ENCODE data around the gene KANK2.
A peak's percentile ranks its signal among the peaks of the same experiment; 100 is the strongest.

Gene KANK2

DNA sequence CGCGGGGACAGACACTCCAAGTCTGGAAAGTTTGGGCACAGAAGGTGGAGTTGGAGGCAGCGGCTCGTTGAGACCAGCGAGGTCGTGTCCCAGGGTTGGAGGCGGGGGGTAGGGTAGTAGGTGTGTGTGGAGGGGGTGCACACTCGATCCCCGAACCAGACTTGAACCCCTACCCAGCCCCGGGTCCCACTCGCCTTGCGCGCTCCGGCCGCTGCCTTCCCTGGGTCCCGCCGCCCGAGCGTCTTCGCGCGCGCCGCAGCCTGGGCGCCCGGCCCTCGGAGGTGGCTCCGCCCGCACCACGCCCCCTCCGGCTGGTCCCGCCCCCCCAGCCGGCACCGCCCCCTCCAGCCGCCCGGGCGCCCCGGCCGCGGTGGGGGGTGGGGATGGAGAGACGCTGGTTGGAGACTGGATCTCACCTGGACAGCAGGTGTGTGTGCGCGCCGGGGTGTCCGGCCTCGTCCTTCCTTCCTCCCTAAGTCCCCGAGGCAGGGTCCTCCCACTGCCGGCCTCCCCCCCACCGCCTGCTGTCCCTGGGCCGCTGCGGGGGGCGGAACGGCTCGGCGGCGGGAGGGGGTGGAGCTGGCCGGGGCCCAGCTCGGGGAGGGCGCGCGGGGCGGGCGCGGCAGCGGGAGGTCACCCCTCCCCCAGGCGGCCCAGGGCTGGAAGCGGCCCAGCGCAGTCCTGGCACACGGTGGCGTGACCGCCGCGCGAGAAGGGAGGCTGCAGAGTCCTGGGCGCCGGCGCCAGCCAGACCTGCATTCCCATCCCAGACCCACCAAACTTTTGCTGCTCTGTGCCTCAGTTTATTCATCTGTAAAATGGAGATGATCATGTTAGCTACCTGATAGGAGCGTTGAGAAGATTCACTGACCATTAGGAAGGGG lies at the start of gene KANK2:
Gene KANK2, minus strand, starts transcription at position 255 of the 884 bp plus-strand sequence. CDS start 3,034 bp downstream, outside the sequence.
- DNase-seq, result peak; percentile 70

DNA sequence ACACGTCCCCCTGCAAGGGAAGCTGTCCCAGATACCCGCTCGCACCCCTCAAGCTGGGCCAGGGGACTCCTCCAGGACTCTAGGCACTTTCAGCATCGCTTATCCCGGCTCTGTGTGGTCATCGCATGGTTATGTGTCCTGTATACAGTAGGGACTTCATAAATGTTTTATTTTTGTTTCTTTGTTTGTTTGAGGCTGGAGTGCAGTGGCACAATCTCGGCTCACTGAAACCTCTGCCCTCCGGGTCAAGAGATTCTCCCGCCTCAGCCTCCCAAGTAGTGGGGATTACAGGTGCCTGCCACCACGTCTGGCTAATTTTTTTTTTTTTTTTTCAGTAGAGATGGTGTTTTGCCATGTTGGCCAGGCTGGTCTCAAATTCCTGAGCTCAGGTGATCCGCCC lies 49.6 kb upstream of the KANK2 start:
- DNase-seq, result no peak

DNA sequence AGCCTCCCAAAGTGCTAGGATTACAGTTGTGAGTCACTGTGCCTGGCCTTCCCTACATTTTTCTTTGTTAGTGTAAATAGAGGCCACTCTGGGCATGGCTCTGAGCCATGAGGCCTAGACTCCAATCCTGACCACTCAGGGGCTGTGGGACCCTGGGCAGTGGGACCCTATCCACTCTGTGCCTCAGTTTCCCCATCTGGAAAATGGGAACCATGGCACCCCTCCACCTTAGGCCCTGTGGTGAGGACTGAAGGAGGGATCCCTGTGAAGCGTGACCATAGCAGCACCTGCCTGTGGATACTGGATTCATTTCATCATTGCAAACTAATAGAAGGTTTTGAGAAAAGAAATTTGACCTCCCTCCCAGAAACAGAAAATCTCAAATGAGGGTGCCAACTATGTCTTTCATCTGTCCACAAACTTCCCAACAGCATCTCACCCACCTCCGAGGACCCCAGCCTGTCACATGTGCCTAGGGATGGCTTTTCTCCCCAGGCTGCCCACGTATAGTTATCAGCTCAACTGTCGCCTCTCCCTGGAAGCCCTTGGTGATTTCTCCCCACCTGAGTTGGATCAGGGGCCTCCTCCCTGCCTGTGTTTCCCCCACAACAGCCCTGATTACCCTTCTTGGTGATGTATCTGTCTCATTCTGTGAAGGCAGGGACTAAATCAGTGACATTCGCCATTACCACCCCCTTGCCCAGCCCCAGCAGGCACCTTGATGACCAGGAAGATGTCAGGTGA lies 47.7 kb upstream of the KANK2 start:
- no peak for DNase-seq

DNA sequence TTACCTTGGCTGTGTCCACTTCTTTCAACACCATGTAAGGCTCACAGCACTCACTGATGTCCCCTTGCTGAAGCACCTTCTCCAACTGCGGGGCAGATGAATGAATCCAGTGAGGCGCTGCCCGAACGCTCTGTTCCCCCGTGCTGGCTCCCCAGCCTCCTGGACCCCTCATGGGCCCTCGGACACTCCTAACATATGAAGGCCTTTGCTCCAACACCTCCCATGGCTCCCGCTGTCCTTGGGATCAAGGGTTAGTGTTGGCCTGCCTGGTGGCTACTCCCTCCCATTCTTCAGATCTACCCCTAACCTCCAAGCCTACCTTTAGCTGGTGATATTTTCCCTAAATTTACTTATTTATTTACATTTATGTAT lies 46.4 kb upstream of the KANK2 start:
- DNase-seq, result no peak

DNA sequence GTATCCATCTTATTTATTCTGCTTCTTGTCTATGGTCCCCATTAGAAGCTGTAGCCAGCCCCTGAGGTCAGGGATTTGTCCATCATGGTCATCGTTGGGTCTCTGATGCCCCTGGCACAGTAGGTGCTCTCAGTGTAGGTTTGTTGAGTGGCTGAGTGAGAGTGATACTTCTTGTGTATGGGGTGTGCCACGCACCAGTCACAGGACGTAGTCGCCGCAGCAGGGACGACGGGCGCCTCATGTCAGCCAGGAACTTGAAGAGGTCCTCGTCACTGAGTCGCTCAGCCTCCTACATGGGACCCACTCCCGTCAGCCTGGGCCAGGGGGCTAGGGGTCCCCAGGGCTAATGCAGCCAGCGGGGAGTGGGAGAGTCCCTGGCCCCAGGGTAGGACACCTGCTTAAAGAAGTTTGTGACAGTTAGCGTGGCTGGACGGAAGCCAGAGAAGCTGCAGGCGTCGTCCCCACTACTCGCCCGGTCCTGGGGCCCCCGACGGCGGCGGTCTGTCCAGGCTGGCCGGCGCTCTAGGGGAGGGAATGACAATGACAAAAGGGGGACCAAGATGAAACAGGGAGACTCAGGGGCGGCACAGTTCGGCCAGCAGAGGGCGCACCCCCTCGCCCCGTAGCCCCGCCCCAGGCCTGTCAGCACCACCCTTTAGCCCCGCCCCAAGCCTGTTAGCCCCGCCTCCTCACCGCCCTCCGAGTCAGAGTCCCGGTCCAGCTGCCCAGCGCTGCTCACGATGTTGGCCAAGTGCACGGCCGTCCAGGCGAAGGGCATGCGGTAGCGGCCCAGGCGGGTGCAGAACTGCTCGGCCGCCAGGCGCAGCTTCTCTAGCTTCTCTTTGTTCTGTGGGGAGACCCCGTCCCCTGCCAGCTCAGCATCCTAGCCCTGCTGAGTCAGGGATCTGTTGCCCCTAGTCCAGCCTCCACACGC lies 45.8 kb upstream of the KANK2 start:
- peak; percentile 84 for DNase-seq

DNA sequence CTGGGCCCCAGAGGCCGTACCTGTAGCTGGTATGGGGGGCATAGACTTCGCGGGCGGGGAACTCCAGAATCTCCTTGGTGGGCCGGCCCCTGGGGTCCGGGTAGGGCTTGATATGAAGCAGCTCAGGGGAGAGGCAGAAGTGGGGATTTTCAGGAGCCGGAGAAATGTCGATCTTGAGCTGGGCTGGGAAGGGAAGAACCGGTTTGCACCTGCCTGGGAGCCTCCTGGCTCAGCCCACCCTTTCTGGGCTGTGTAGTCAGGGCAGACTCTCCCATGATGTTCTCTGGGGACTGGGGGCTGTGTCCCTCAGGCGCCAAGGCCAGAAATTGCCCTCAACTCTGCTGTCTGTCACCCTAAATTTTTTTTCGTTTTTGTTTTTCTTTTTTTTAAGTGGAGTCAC lies 44.7 kb upstream of the KANK2 start:
- no peak for DNase-seq

DNA sequence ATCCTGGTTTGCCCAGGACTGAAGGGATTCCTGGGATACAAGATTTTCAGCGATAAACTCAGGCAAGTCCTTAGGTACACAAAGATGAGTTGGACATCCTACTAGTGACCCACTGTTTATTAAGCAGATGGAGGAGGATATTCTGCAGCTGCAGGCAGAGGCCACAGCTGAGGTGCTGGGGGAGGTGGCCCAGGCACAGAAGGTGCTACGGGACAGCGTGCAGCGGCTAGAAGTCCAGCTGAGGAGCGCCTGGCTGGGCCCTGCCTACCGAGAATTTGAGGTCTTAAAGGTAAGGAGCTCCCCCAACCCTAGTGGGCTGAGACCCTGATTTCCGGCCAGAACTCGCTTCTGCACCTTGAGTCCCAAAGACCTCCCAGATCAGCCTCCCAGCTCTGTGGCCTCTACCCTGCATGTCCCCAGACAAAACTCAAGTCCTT lies 42.7 kb upstream of the KANK2 start:
- DNase-seq, result no peak

DNA sequence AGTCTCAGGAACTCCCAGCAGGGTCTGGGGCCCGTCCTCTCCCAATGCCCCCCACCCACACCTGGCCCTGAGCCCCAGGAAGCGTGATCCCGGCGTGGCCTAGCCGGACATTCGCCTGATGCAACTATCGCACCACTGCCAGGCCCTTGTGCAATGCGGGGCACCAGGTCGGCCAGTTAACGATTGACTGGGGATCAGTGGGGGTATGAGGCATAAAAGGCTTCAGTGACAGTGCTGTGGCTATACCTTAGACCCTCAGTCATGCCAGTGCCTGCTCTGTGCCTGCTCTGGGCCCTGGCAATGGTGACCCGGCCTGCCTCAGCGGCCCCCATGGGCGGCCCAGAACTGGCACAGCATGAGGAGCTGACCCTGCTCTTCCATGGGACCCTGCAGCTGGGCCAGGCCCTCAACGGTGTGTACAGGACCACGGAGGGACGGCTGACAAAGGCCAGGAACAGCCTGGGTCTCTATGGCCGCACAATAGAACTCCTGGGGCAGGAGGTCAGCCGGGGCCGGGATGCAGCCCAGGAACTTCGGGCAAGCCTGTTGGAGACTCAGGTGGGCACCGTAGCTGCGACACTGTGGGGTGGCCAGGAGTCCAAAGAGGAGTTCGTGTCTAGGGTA lies 42.1 kb upstream of the KANK2 start, which contains the start of gene ANGPTL8:
Gene ANGPTL8, plus strand, starts transcription at position 243 of the 624 bp plus-strand sequence. Its CDS starts 19 bp downstream, at position 262.
- no peak for DNase-seq

DNA sequence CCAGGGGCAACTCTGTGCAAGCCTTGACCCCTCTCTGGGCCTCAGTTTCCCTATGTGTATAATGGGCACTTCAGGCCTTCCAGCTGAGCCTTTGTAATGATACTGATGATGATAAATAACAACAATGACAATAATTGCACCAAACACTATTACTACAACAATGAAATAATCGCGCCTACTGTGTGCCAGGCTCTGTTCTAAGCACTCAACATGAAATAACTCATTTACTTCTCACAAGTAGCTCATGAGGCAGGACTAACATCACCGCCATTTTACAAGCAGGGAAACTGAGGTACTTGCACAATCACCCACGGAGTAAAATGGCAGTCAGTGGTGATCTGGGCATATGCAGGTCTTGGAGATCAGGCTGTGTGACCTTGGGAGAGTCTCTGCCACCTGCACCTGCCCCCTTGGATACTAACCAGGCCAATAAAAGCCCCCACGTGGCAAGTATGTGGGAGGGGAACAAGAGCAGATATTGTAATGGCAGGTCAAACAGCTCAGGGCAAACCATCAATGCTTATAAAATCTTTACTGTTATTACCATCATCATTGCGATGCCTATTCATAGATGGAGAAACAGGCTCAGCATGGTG lies 41.5 kb upstream of the KANK2 start:
- DNase-seq, result no peak

DNA sequence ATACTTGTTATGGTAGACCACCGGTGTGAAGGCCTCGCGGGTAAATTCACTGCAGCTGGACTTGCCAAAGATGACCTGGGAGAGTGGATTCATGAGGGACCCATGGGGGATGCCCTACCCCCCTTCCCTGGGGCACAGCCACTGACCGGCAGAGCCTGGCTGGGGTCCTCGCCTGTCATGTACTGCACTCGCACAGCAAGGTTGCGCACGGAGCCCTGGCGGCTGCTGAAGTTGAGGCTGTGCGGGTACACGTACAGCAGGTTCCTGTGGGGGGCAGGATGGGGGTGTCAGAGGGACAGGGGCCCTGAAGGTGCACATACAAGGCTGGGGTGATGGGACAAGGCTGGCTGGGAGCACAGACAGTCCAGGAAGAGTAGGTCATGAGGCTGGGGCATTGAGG lies 40.7 kb upstream of the KANK2 start:
- DNase-seq, result no peak

DNA sequence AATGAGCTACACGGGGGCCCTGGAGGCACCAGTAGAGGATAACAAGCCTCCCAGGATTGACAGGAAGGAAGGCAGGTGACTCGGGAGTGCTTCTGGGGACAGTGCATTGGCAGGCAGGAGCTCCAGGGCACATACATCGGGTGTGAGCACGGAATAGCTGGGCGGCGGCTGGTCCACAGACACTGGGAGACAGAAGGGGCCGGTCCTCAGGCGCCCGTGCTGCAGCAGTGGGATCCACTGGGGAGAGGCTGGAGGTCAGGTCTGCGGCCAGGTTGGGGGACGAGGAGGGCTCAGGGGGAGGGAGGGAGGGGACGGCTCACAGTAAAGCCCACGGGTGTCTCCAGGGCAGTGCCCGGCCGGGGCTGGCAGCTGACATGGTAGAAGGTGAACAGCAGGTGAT lies 40.0 kb upstream of the KANK2 start:
- no peak for DNase-seq

DNA sequence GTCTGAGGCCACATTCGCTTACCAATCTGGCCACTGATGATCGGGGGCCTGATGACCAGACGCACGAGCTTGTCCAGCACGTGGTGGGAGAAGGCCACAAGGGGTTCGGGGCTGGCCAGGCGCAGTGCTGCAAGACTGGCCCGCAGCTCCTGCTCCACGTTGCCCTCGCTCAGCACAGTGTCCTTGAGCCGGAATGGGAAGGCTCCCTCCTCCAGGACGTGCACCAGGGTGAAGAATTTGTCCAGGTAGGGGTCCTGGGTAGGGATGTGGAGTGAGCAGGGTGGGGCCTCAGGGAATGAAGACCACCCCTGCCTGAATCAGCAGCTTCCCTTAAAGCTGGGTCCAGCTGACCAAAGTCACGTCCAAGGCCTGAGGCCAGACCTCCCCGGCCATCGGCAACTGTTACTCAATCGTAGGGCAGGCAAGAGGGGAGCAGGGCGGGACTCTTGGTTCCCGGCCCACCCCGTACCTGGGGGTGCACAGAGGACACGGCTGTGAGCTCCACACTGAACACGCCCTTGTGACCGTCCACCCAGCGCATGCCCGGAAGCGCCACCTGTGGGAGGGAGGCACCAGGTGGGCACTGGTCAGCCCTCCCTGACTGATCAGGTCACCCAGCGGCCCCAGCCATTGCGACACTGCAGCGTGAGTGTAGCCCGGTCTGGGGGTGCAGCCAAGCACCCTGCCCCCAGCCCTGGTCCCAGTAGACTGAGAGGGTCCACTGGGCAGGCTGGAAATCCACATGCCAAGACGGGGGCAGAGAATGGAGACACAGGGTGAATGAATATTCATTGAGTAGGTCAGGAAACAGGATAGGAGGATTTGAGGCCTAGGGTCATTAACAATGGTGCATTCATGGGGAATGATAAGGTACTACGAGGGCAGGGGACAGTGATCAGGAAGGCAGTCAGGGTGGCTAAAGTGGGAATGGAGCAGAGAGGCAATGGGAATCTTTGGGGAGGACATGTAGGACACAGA lies 39.3 kb upstream of the KANK2 start:
- DNase-seq, result no peak

DNA sequence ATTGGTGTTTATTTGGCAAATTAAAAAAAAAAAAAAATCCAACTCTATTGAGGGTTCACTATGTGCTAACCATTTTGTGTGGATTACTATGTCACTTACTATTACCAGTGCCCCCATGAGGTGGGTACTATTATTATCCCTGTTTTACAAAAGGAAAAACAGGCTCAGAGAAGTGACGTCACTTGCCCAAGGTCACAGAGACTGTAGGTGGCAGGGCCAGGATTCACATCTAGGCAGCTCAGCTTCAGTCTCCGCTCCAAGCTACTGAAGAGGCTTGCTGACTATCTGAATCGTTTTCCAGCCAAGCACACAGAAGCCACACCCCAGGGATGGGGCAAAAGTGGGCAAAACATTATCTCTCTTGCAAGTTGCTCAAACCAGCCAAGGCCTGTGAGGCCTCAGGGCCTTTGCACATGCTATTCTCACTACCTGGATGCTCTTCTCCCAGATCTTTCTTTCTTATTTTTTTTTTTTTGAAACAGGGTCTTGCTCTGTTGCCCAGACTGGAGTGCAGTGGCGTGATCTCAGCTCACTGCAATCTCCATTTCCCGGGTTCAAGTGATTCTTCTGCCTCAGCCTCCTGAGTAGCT lies 37.2 kb upstream of the KANK2 start:
- no peak for DNase-seq

DNA sequence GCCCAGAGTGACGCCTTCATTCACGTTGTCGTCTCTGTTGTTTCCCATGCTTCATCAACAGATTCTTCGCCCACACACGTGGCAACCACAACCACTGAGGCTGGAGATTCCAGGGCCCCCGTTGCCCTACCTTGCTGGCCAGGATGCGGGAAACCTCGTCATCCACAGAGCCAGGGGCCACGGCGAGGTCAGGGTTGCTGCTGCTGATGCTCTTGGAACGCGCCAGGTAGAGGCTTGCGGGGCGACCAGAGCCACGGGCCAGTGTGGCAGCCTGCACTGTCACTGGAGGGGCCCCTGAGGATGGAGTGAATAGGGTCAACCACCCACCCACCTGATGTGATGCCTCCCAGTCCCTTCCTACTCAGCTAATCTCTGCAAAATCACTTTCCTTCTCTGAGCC lies 35.7 kb upstream of the KANK2 start:
- DNase-seq, result no peak

DNA sequence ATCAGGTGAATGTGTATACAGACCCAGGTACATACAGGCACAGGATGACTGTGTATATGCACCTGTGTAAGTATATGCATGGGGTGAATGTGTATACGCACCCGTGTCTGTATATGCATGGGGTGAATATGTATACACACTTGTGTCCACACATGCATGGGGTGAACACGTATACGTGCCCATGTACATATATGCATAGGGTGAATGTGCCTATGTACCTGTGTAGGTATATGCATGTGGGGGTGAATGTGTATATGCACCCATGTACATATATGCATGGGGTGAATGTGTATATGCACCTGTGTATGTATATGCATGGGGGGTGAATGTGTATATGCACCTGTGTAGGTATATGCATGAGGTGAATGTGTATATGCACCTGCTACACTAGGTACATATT lies 35.2 kb upstream of the KANK2 start:
- DNase-seq, result no peak

DNA sequence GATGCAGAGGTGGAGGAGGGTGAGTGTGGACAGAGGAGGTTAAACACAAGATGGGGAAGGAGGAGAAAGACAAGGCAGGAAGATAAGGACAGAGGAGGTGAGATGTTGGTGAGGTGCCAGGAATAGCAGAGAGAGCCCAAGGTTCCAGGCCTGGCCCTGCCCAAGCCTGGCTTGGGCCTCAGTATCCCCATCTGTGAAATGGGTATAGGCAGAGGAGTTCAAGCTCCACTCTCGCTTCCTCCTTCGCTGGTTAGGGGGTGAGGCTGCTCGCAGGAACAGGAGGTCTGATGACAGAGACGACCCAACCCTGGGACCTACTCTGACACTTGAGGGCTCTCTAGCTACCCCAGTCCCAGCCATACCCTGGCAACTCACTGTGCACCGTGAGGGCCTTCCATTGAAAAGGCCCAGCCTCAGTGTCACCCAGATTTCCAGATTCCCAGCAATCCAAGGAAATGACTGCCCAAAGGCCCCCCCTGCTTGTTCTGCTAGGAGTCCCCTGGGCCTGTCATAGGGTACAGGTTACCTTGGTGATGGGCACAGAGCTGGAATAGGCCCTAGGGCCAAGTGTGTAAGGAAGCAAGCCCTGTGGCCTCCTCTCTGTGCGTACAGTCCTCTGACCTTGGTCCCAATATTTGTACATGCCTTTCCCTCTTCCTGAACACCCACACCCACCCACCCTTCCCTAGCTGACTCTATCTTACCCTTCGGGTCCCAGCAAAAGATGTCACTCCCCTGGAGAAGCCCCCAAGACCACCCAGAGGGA lies 33.5 kb upstream of the KANK2 start:
- DNase-seq, result no peak

DNA sequence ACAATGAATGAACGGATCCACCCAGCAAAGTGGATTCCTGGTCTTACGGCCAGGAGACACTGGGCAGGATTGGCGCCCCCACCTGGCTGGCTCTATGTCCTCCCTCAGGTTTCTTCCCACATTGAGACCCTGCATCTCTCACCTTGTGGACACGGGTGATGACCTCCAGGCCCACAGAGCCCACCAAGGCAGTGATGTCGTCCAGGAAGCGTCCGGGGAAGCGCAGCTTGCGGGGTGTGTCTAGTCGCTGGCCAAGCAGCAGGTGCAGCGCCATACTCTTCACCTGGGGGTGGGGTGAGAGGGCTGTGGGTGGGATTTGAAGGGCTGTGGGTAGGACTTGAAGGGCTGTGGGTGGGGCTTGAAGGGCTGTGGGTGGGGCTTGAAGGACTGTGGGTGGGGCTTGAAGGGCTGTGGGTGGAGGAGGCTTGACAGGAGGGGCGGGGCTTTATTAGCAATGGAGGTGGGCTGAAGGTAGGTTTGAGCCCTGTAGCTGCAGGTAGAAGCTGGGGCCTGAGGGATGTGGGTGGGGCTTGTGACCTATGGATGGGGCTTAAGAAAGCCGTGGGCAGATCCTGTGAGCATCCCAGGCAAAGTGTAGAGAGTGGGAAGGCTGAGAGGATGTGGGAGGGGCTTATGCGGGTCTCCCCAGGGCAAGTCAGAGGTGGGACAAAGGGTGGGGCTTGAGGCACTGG lies 30.0 kb upstream of the KANK2 start:
- DNase-seq, result no peak

DNA sequence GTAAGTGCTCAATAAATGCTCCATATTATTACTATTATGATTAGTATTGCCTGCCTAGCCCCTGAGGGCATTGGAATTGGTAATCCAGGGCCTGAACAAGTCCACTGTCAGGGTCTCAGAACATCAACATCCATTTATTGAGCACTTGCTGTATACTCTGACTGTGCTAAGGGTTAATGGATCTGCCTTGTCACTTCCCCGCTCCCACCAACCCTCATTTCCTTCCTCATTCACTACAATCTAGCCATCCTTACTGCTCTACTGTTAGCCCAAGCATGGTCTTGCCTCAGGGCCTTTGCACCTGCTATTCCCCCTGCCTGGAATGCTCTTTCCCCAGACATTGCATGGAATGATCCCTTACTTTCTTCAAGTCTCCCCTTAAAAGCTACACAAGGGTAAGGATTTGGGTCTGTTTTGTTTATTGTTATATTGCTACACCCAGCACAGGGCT lies 29.4 kb upstream of the KANK2 start:
- no peak for DNase-seq

DNA sequence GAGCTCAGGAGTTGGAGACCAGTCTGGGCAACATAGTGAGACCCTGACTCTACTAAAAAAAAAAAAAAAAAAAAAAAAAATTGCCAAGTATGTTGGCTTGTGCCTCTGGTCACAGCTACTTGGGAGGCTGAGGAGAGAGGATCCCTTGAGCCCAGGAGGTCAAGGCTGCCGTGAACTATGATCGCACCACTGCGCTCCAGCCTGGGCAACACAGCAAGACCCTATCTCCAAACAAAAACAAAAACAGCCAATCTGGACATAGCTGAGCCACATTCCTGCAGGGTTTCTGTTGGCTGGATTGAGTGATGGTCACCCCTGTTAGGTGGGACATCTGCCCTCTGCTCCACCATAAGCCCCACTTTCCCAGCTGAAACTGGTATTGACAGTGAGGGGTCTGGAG lies 28.5 kb upstream of the KANK2 start:
- no peak for DNase-seq

Measured in activated naive CD4-positive, alpha-beta T cell treated with anti-CD3 and anti-CD28 coated beads, Interleukin-2, amount 50 U/mL, for 16 hours (primary cell).